Skeletal muscle tissue (tissue), 4 donors: Measurements from ENCODE around the gene KDM5C. TPM values are rescaled to one million over a fixed set of nuclear protein-coding genes. Genes with fewer than 3 reads are reported as not detected.

ENCODE experiments used
- H3K27ac ChIP-seq: one replicate; pipeline ENCODE4 v1.7.0; 2013; ENCODE audit warnings: mild to moderate bottlenecking, low read depth, low read length, inconsistent platforms
- H3K27me3 ChIP-seq, 3 donors: one replicate each; pipeline ENCODE4 v1.7.0; 2013; ENCODE audit warnings: low read length in 3 of 3; ENCODE audit not compliant: control insufficient read depth in 3 of 3, insufficient read depth in 3 of 3
- H3K36me3 ChIP-seq, 3 donors: one replicate each; pipeline ENCODE4 v1.7.0; 2013; ENCODE audit warnings: low read length in 3 of 3; ENCODE audit not compliant: control insufficient read depth in 3 of 3, insufficient read depth in 3 of 3
- H3K4me1 ChIP-seq, 3 donors: one replicate each; pipeline ENCODE4 v1.7.0; 2013; ENCODE audit warnings: low read length in 3 of 3, mild to moderate bottlenecking in 3 of 3; ENCODE audit not compliant: control insufficient read depth in 3 of 3, insufficient read depth in 3 of 3
- H3K4me3 ChIP-seq, 3 donors: one replicate each; pipeline ENCODE4 v1.7.0; 2013; ENCODE audit warnings: low read length in 3 of 3
- H3K9ac ChIP-seq, 3 donors: one replicate each; pipeline ENCODE4 v1.7.0; 2013; ENCODE audit warnings: low read length in 3 of 3, mild to moderate bottlenecking in 3 of 3, moderate library complexity in 2 of 3, low read depth in 1 of 3
- H3K9me3 ChIP-seq, 3 donors: one replicate each; pipeline ENCODE4 v1.7.0; 2013; ENCODE audit warnings: low read length in 3 of 3; ENCODE audit not compliant: control insufficient read depth in 3 of 3
- total RNA-seq: library from RNA; depleted of rRNA; stranded (reverse); fragments of >200 nt; gene quantifications from one replicate; pipeline ENCODE4 v1.2.3, GENCODE V29; 2014
- donor health status: Osteomylitis.

KDM5C gene
- total RNA-seq, 1 donor from 2014 or later, result 54.3 TPM

- Histone ChIP-seq H3K36me3 (no peaks in the 10 kb centered on the region), H3K9me3 (no peaks in the 10 kb centered on the region), H3K4me1 (peaks cover 0 to 2% (median 0%) of the 10 kb centered on the region in 3 donors), H3K27me3 (peaks cover 0 to 37% (median 0%) of the 10 kb centered on the region in 3 donors), H3K9ac (no peak overlapping the region), H3K4me3 (no peak overlapping the region), H3K27ac (no peak overlapping the region)
These were observed 36.5 kb upstream of the KDM5C start for GRCh38 chrX:53261355-53261972.

GRCh38 chrX:53260836-53261235 lies 35.8 kb upstream of the KDM5C start:
- H3K4me3 ChIP-seq, result no peak overlapping the region
- H3K36me3 ChIP-seq, result no peaks in the 10 kb centered on the region
- H3K4me1 ChIP-seq, result no peaks in the 10 kb centered on the region
- peaks cover 0 to 37% (median 0%) of the 10 kb centered on the region in 3 donors for H3K27me3 ChIP-seq
- no peaks in the 10 kb centered on the region for H3K9me3 ChIP-seq
- no peak overlapping the region for H3K27ac ChIP-seq
- no peak overlapping the region for H3K9ac ChIP-seq

- Histone ChIP-seq H3K4me1 (no peaks in the 10 kb centered on the region), H3K4me3 (no peak overlapping the region), H3K36me3 (no peaks in the 10 kb centered on the region), H3K9me3 (no peaks in the 10 kb centered on the region), H3K9ac (no peak overlapping the region), H3K27me3 (peaks cover 0 to 25% (median 0%) of the 10 kb centered on the region in 3 donors), H3K27ac (no peak overlapping the region)
These were observed 32.8 kb upstream of the KDM5C start for GRCh38 chrX:53257670-53258423.

GRCh38 chrX:53257166-53257565 lies 32.2 kb upstream of the KDM5C start:
- no peak overlapping the region for H3K9ac ChIP-seq
- H3K27ac ChIP-seq, result no peak overlapping the region
- no peak overlapping the region for H3K4me3 ChIP-seq
- no peaks in the 10 kb centered on the region for H3K36me3 ChIP-seq
- H3K27me3 ChIP-seq, result peaks cover 0 to 19% (median 0%) of the 10 kb centered on the region in 3 donors
- no peaks in the 10 kb centered on the region for H3K4me1 ChIP-seq
- no peaks in the 10 kb centered on the region for H3K9me3 ChIP-seq

- H3K27me3 ChIP-seq, result peaks cover 0 to 17% (median 0%) of the 10 kb centered on the region in 3 donors
- no peak overlapping the region for H3K9ac ChIP-seq
- H3K4me3 ChIP-seq, result no peak overlapping the region
- H3K4me1 ChIP-seq, result no peaks in the 10 kb centered on the region
- H3K9me3 ChIP-seq, result no peaks in the 10 kb centered on the region
- no peaks in the 10 kb centered on the region for H3K36me3 ChIP-seq
- no peak overlapping the region for H3K27ac ChIP-seq
These were observed 31.5 kb upstream of the KDM5C start for GRCh38 chrX:53256446-53257041.

GRCh38 chrX:53255738-53256191 lies 30.8 kb upstream of the KDM5C start:
- Histone ChIP-seq H3K9me3 (no peaks in the 10 kb centered on the region), H3K36me3 (no peaks in the 10 kb centered on the region), H3K27ac (no peak overlapping the region), H3K4me1 (no peaks in the 10 kb centered on the region), H3K4me3 (no peak overlapping the region), H3K27me3 (peaks cover 0 to 14% (median 0%) of the 10 kb centered on the region in 3 donors), H3K9ac (no peak overlapping the region)

- Histone ChIP-seq H3K27me3 (peaks cover 0 to 5% (median 0%) of the 10 kb centered on the region in 3 donors), H3K4me3 (no peak overlapping the region), H3K9me3 (no peaks in the 10 kb centered on the region), H3K27ac (no peak overlapping the region), H3K4me1 (no peaks in the 10 kb centered on the region), H3K36me3 (peaks cover 0 to 2% (median 2%) of the 10 kb centered on the region in 3 donors), H3K9ac (no peak overlapping the region)
These were observed 29.8 kb upstream of the KDM5C start for GRCh38 chrX:53254570-53255461.

- Histone ChIP-seq H3K4me1 (no peaks in the 10 kb centered on the region), H3K27ac (no peak overlapping the region), H3K27me3 (peaks cover 0 to 7% (median 0%) of the 10 kb centered on the region in 3 donors), H3K36me3 (peaks cover 0 to 2% (median 2%) of the 10 kb centered on the region in 3 donors), H3K4me3 (no peak overlapping the region), H3K9ac (no peak overlapping the region), H3K9me3 (no peaks in the 10 kb centered on the region)
These were observed 28.4 kb upstream of the KDM5C start for GRCh38 chrX:53253293-53254020.

GRCh38 chrX:53251307-53251706 lies 26.3 kb upstream of the KDM5C start:
- no peak overlapping the region for H3K9ac ChIP-seq
- H3K36me3 ChIP-seq, result peaks cover 0 to 6% (median 2%) of the 10 kb centered on the region in 3 donors
- no peak overlapping the region for H3K27ac ChIP-seq
- no peak overlapping the region for H3K4me3 ChIP-seq
- H3K4me1 ChIP-seq, result no peaks in the 10 kb centered on the region
- no peaks in the 10 kb centered on the region for H3K9me3 ChIP-seq
- peaks cover 0 to 8% (median 0%) of the 10 kb centered on the region in 3 donors for H3K27me3 ChIP-seq
